Activated CD4-positive, alpha-beta T cell treated with anti-CD3 and anti-CD28 coated beads for 4 hours (primary cell): ENCODE measurements around the gene STX5.
"Not testable (repeated sequence)": the region's sequence is repeated elsewhere in the genome, so short reads cannot be mapped to it uniquely, and the experiment has no call there.

Experiments
- DNase-seq, 2 donors: peaks; one replicate each; pipeline ENCODE4 v3.0.0-alpha.2; 2020

Gene STX5

GRCh38 chr11:62831520-62832335 is at the start of gene STX5:
TSS of gene STX5 (minus strand) at chr11:62832051. CDS start at chr11:62831243, 808 bp downstream.
- peak; percentile 100 for DNase-seq

- DNase-seq, result peak; percentile 87 to 88
Observed at GRCh38 chr11:62880803-62881578, 49.1 kb upstream of the STX5 start, which contains the start of gene SLC3A2. TSS of gene SLC3A2 (plus strand) at chr11:62880896. CDS start at chr11:62881024, 128 bp downstream.

- DNase-seq, result no peak
Observed at GRCh38 chr11:62880231-62880802, 48.5 kb upstream of the STX5 start.

- no peak for DNase-seq
Observed at GRCh38 chr11:62879235-62879978, 47.6 kb upstream of the STX5 start.

- DNase-seq, result no peak
Observed at GRCh38 chr11:62876712-62877111, 44.9 kb upstream of the STX5 start.

- no peak for DNase-seq
Observed at GRCh38 chr11:62875698-62876478, 44.0 kb upstream of the STX5 start.

- no peak for DNase-seq
Observed at GRCh38 chr11:62874851-62875250, 43.0 kb upstream of the STX5 start.

GRCh38 chr11:62865635-62866034 is 33.8 kb upstream of the STX5 start:
- no peak for DNase-seq

- no peak for DNase-seq
Observed at GRCh38 chr11:62863687-62864335, 32.0 kb upstream of the STX5 start.

GRCh38 chr11:62861564-62862192 is 29.8 kb upstream of the STX5 start:
- not testable (repeated sequence) for DNase-seq

GRCh38 chr11:62860835-62861563 is 29.1 kb upstream of the STX5 start:
- no peak for DNase-seq

GRCh38 chr11:62859281-62859703 is 27.4 kb upstream of the STX5 start:
- not testable (repeated sequence) for DNase-seq

GRCh38 chr11:62858201-62858600 is 26.4 kb upstream of the STX5 start:
- no peak for DNase-seq

- no peak for DNase-seq
Observed at GRCh38 chr11:62857541-62857982, 25.7 kb upstream of the STX5 start.

GRCh38 chr11:62856333-62856895 is 24.6 kb upstream of the STX5 start:
- no peak for DNase-seq

GRCh38 chr11:62855571-62856332 is 23.9 kb upstream of the STX5 start:
- DNase-seq, result peak; percentile 98 to 99

- DNase-seq, result no peak
Observed at GRCh38 chr11:62854825-62855570, 23.1 kb upstream of the STX5 start.
